Lower leg skin (tissue), 3 donors: Measurements from ENCODE around the gene RAB1A.

Experiments
- POLR2A ChIP-seq, 2 donors: fragments of 450-650 bp; IDR thresholded peaks; one replicate each; pipeline ENCODE4 v1.6.1; 2016 to 2017; ENCODE audit warnings: antibody characterized with exemption in 2 of 2, mild to moderate bottlenecking in 1 of 2, moderate library complexity in 1 of 2
- TF ChIP-seq, protein P1 (sequence below), 3 donors: fragments of 450-650 bp; IDR thresholded peaks; one replicate each; pipeline ENCODE4 v1.5.1; 2016; ENCODE audit warnings: antibody characterized with exemption in 3 of 3, mild to moderate bottlenecking in 3 of 3, moderate library complexity in 2 of 3

DNA sequence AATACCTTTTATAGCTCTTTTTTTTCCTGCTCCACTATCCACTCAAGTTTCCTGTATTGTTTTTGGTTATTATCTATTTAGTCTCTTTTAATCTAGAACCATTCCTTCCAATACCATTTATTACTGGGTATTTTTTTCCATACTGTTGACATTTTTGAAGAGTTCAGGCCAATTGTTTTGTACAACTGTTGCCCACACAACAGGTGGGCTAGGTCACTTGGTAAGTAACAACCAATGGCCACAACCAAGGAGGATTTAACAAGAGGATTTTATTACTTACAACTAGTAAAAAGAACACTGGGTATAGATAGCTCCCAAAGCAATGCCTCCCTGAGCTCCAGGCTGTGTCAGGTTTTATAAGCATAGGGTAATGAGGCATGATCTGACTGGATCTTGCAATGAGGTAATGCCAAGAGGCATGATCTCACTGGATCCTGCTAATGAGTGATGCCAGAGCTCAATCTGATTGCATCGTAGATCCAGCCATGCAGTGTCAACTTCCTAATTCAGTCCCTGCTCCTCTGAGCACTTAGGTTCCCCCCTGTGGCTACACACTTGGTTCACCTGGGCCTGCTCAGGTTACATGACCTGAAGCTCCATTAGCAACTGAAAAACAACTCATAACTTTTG is 80.8 kb downstream of the RAB1A start:
- TF ChIP-seq, protein P1, sequence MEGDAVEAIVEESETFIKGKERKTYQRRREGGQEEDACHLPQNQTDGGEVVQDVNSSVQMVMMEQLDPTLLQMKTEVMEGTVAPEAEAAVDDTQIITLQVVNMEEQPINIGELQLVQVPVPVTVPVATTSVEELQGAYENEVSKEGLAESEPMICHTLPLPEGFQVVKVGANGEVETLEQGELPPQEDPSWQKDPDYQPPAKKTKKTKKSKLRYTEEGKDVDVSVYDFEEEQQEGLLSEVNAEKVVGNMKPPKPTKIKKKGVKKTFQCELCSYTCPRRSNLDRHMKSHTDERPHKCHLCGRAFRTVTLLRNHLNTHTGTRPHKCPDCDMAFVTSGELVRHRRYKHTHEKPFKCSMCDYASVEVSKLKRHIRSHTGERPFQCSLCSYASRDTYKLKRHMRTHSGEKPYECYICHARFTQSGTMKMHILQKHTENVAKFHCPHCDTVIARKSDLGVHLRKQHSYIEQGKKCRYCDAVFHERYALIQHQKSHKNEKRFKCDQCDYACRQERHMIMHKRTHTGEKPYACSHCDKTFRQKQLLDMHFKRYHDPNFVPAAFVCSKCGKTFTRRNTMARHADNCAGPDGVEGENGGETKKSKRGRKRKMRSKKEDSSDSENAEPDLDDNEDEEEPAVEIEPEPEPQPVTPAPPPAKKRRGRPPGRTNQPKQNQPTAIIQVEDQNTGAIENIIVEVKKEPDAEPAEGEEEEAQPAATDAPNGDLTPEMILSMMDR (IDR thresholded peaks at IDR 0.05), result no peak
- TF ChIP-seq POLR2A (IDR thresholded peaks at IDR 0.05), result no peak
